ENCODE measurements around the gene TTLL11.

The TTLL11 gene

DNA sequence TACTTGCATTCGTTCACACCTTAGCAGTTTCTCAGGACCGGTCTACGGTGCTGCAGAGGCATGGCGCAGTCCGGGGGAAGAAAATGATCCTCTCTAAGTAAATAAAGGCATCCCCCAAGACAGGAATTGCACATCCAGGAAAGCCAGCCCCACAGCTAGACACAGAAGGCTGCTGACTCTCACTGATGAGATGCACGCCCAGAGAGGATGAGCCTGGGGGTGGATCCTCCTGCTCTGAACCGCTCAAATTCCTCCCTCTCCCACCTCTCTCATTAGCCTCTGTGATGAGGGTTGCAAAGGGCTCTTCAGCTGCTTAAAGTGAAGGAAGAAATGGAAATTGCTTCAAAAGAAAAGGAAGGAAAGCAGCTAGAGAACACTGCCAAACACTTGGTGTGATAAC lies 132.4 kb downstream of the TTLL11 start:
- no peak for DNase-seq (ENCODE audit: low spot score)
- TF ChIP-seq, protein P1, sequence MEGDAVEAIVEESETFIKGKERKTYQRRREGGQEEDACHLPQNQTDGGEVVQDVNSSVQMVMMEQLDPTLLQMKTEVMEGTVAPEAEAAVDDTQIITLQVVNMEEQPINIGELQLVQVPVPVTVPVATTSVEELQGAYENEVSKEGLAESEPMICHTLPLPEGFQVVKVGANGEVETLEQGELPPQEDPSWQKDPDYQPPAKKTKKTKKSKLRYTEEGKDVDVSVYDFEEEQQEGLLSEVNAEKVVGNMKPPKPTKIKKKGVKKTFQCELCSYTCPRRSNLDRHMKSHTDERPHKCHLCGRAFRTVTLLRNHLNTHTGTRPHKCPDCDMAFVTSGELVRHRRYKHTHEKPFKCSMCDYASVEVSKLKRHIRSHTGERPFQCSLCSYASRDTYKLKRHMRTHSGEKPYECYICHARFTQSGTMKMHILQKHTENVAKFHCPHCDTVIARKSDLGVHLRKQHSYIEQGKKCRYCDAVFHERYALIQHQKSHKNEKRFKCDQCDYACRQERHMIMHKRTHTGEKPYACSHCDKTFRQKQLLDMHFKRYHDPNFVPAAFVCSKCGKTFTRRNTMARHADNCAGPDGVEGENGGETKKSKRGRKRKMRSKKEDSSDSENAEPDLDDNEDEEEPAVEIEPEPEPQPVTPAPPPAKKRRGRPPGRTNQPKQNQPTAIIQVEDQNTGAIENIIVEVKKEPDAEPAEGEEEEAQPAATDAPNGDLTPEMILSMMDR (IDR thresholded peaks at IDR 0.05; ENCODE audit: extremely low read depth, missing control alignments), result no peak

DNA sequence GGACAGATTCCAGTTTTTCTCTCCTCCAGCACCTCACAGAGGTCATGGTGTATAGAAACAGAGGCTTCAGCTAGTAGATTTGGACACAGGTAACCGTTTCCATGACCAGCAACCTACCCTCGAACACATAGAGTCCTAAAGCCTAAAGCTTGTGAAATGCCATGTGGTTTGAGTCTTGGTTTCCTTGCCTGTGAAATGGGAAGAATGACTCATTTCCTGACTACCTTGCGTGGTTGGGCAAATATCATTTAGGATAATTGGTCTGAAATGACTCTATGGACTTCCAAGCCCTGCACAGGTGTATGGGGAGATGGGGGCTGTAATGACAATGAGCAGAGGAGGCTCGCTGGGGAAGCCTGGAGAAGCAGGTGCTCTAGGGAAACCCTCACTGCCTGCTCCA lies 134.6 kb downstream of the TTLL11 start:
- TF ChIP-seq, protein P1 (IDR thresholded peaks at IDR 0.05; ENCODE audit: extremely low read depth, missing control alignments), result no peak
- DNase-seq (ENCODE audit: low spot score), result no peak

DNA sequence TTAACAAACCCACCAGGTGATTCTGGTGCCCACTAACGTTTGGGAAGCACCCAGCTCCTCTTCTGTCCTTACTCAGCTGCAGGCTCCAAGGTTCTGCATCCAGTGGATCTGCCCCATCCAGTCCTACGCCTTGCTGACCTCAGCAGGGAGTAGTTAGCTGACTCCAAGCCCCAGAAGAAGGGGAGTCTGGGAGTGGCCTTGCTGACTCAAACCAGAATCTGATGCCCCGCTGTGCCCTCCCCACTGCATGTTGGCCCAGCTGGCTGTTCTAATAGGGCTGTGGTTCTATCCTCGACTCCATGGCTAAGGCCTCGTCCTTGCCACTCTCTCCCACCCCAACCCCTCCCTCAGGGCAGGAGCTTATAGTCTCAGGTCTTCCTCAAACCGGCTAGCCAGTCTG lies 136.3 kb downstream of the TTLL11 start:
- no peak for DNase-seq (ENCODE audit: low spot score)
- TF ChIP-seq, protein P1 (IDR thresholded peaks at IDR 0.05; ENCODE audit: extremely low read depth, missing control alignments), result no peak

DNA sequence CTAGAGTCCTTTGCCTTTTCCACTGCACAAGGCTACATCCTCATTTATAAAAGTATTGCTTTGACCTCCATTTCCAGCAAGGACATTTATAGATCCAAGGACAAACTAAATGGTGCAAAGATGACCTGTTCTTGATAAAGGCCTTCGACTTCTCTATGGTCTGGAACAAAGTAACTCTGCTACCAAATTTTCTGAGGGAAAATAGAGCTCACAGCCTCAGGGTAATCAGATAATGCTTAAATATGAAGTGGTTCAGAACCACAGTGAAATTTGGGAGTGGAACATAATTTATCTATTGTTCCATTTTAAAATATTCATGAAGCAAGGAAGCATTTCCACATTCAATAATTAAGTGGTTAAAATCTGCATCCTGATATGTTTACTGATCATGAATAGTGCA lies 137.5 kb downstream of the TTLL11 start:
- TF ChIP-seq, protein P1 (IDR thresholded peaks at IDR 0.05; ENCODE audit: extremely low read depth, missing control alignments), result no peak
- DNase-seq (ENCODE audit: low spot score), result no peak

DNA sequence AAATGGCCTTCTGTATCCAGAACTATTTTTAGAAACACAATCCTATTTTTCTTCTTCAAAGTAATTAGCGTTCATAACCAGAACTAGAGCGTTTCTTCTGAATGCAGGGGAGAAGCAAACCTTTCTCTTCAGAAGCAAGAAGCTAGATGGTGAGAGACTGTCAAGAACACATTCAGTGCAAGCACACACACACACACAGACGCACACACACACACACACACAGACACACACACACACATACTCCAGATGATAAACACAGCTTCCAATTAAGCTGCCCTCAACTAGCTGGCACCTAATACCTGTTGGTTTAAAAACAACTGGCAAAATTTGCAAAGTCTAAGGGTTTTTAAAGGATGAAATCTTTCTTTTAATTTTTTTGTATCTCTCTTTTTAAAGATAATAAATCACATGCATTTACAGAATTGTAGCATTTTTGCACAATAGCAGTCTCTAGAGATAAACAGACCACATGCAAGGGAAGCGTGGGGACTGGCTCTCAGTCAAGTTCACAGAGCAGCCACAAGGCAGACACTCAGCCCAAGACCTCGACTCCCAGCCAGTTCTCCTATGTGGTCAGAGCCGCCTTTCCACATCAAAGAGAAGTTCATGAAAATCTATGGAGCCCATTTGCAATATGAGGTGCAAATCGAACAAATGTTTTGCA lies 138.5 kb downstream of the TTLL11 start:
- DNase-seq (ENCODE audit: low spot score), result no peak
- TF ChIP-seq, protein P1 (IDR thresholded peaks at IDR 0.05; ENCODE audit: extremely low read depth, missing control alignments), result no peak

DNA sequence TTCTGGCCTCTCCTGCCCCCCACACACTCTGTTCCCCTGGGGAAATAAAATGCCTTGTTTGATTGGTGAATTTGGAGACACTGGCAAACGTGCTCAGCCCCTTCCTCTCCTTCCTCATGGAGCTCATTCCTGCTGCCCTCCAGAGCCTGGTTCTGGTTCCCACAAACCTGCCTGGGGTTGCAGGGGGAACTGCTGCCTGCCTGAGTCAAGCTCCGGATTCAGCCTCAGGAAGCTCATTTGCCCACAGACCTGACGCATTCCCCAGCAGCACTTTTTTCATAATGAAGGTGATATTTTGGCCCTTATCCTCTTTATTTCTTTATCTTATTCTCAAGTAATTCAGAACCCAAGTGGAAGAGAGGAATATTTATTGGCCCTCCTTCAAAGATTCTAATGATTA lies 140.5 kb downstream of the TTLL11 start:
- DNase-seq (ENCODE audit: low spot score), result no peak

DNA sequence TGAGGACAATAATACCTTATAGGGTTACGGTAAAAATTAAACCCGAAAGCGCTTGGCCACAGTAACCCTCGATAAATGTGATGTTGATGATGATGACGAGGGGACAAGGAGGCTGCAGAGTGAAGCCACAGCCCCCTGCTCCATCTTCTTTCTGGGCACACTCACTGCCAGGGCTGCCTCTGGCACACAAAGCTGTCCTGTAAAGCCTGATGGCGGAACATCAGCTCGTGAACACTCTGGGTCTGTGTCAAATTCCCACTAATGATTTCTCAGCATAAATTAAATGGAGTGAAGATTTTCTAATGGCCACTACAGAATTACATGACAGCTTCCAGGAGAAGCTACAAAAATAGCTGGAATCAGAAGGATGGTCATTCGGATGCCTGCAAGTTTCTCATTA lies 142.2 kb downstream of the TTLL11 start:
- DNase-seq (ENCODE audit: low spot score), result no peak
- TF ChIP-seq, protein P1 (IDR thresholded peaks at IDR 0.05; ENCODE audit: extremely low read depth, missing control alignments), result no peak

More for the DNA sequence above, 140.5 kb downstream of the TTLL11 start:
- TF ChIP-seq, protein P1 (IDR thresholded peaks at IDR 0.05; ENCODE audit: extremely low read depth, missing control alignments), result no peak
